Sigmoid colon (tissue), 7 donors: ENCODE data around the gene GALK1. TPM values are rescaled to one million over a fixed set of nuclear protein-coding genes. Genes with fewer than 3 reads are reported as not detected.

Experiments used
- DNase-seq: peaks from one replicate; pipeline ENCODE4 v3.0.0-alpha.2; 2019
- H3K27ac ChIP-seq, 4 donors: fragments of 200-600 bp; sonication (generic); one replicate each; pipeline ENCODE4 v1.5.1; 2016 to 2019; ENCODE audit warnings: mild to moderate bottlenecking in 1 of 4
- H3K27me3 ChIP-seq, 3 donors: fragments of 200-600 bp; sonication (generic); one replicate each; pipeline ENCODE4 v1.5.1; 2019; ENCODE audit warnings: mild to moderate bottlenecking in 1 of 3
- H3K36me3 ChIP-seq, 4 donors: fragments of 200-600 bp; sonication (generic); one replicate each; pipeline ENCODE4 v1.5.1; 2016 to 2019
- H3K4me1 ChIP-seq, 4 donors: fragments of 200-600 bp; sonication (generic); one replicate each; pipeline ENCODE4 v1.5.1; 2017 to 2019
- H3K4me3 ChIP-seq, 4 donors: fragments of 200-600 bp; sonication (generic); one replicate each; pipeline ENCODE4 v1.5.1; 2017 to 2019; ENCODE audit warnings: mild to moderate bottlenecking in 2 of 4, moderate library complexity in 1 of 4
- H3K9me3 ChIP-seq, 4 donors: fragments of 200-600 bp in 3 of 4; sonication (generic) in 3 of 4; one replicate each; pipeline versions ENCODE4 v1.5.1 to v1.6.1; 2013 to 2019
- EP300 ChIP-seq, 4 donors: sonication (generic); formaldehyde crosslinking; IDR thresholded peaks; one replicate each; pipeline ENCODE4 v1.6.1; 2017; ENCODE audit warnings: antibody characterized with exemption in 4 of 4
- POLR2A ChIP-seq, 2 donors: fragments of 450-650 bp; IDR thresholded peaks; one replicate each; pipeline ENCODE4 v1.6.1; 2016; ENCODE audit warnings: antibody characterized with exemption in 2 of 2, mild to moderate bottlenecking in 2 of 2, moderate library complexity in 2 of 2
- POLR2AphosphoS5 ChIP-seq, 4 donors: sonication (generic); formaldehyde crosslinking; IDR thresholded peaks; one replicate each; pipeline ENCODE4 v1.6.1; 2017; ENCODE audit warnings: antibody characterized with exemption in 4 of 4
- WGBS, 2 donors: extraction: QIAGEN DNeasy Blood & Tissue Kit; methylation state at CpG; one replicate each; pipeline ENCODE4 v1.1.7; 2013; 5-methylcytosine and 5-hydroxymethylcytosine counted together
- intact Hi-C: fragments of 100-400 bp; cut with DNase I; formaldehyde crosslinking; loops from one replicate; pipeline ENCODE4 v1.15.1; 2023
- polyA plus RNA-seq, 3 donors: library from polyadenylated mRNA; stranded (reverse); fragments of 200-250 nt; gene quantifications; one replicate each; pipeline ENCODE4 v1.2.3, GENCODE V29; 2013
- total RNA-seq, 4 donors: library from RNA; depleted of rRNA; stranded (reverse); fragments of >200 nt; gene quantifications; one replicate each; pipeline ENCODE4 v1.1.0, GENCODE V29; 2016
- TF ChIP-seq, protein P1 (sequence below), 4 experiments: fragments of 450-650 bp in 3 of 4; fragments of 200-600 bp in 1 of 4; IDR thresholded peaks; one replicate each; pipeline ENCODE4 v1.5.1; 2016 to 2019; ENCODE audit warnings: antibody characterized with exemption in 4 of 4, mild to moderate bottlenecking in 3 of 4, moderate library complexity in 2 of 4
- donor health status: healthy with polysubstance abuse.
- donor health status: Bipolar disorder and iron deficiency.
- donor health status: healthy.

Gene GALK1
- total and polyA plus RNA-seq, 7 donors: 14.3 to 28.2 (median 19.4) TPM

DNA sequence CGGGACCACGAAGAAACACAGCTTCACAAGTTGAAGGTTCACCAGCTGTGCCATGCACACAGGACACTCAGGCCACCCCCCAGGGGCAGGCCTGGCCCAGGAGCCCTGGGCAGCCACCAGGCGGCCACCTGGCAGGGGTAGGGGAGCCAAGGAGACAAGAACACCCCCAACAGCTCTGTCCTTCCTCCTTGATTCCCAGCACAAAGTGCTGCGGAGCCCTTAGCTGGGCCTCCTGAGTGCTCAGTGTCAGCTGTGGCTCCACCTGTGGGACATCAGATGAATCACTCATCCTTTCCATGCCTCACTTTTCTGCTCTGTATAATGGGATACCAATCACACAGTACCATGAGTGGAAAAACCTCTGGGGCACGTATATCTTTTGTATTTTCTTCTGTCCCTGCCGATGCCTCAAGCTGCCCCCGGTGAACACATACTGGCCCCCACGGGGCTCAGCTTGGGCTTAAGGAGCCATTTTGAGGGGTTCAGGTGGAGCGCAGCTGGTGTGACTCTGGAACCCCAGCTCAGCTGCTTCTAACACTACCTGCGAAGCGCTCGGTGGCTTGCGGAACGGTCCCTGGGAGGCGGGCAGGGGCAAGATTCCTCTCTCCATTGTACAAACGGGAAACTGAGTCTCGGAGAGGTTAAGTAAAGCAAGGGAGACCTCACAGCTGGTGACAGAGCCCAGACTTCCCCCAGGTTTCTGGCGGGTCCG lies 12.0 kb downstream of the GALK1 start:
- H3K27me3 ChIP-seq: no peaks in the 10 kb centered on the region
- no peaks in the 10 kb centered on the region for H3K9me3 ChIP-seq
- TF ChIP-seq POLR2A (IDR thresholded peaks at IDR 0.05): no peak
- TF ChIP-seq EP300 (IDR thresholded peaks at IDR 0.05): no peak
- no peak for TF ChIP-seq POLR2AphosphoS5 (IDR thresholded peaks at IDR 0.05)
- TF ChIP-seq, protein P1, sequence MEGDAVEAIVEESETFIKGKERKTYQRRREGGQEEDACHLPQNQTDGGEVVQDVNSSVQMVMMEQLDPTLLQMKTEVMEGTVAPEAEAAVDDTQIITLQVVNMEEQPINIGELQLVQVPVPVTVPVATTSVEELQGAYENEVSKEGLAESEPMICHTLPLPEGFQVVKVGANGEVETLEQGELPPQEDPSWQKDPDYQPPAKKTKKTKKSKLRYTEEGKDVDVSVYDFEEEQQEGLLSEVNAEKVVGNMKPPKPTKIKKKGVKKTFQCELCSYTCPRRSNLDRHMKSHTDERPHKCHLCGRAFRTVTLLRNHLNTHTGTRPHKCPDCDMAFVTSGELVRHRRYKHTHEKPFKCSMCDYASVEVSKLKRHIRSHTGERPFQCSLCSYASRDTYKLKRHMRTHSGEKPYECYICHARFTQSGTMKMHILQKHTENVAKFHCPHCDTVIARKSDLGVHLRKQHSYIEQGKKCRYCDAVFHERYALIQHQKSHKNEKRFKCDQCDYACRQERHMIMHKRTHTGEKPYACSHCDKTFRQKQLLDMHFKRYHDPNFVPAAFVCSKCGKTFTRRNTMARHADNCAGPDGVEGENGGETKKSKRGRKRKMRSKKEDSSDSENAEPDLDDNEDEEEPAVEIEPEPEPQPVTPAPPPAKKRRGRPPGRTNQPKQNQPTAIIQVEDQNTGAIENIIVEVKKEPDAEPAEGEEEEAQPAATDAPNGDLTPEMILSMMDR (IDR thresholded peaks at IDR 0.05): no peak
- peak overlapping the region; percentile 37 to 57 (median 50) for H3K4me3 ChIP-seq
- peak overlapping the region in 3 of 4 donors; percentile 71 to 77 (median 75) for H3K27ac ChIP-seq
- no peak for DNase-seq
- WGBS, 2 donors: 74 to 84% methylated on average over 19 of the region's 19 CpGs
- H3K36me3 ChIP-seq: peaks cover 0 to 25% (median 4%) of the 10 kb centered on the region in 4 donors
- peaks cover 0 to 32% (median 22%) of the 10 kb centered on the region in 4 donors for H3K4me1 ChIP-seq
- intact Hi-C loops: no loop called here

GRCh38 chr17:75752405-75752709 lies 12.6 kb downstream of the GALK1 start:
- no peak overlapping the region for H3K4me3 ChIP-seq
- H3K36me3 ChIP-seq: peaks cover 0 to 19% (median 1%) of the 10 kb centered on the region in 4 donors
- H3K4me1 ChIP-seq: peaks cover 0 to 37% (median 24%) of the 10 kb centered on the region in 4 donors
- no peak for DNase-seq
- no peaks in the 10 kb centered on the region for H3K9me3 ChIP-seq
- H3K27me3 ChIP-seq: no peaks in the 10 kb centered on the region
- WGBS, 2 donors: 94 to 95% methylated on average over 10 of the region's 10 CpGs
- intact Hi-C loops: no loop called here
- TF ChIP-seq POLR2A (IDR thresholded peaks at IDR 0.05) (no peak), POLR2AphosphoS5 (IDR thresholded peaks at IDR 0.05) (no peak), EP300 (IDR thresholded peaks at IDR 0.05) (no peak)
- TF ChIP-seq, protein P1 (IDR thresholded peaks at IDR 0.05): no peak
- no peak overlapping the region for H3K27ac ChIP-seq

DNA sequence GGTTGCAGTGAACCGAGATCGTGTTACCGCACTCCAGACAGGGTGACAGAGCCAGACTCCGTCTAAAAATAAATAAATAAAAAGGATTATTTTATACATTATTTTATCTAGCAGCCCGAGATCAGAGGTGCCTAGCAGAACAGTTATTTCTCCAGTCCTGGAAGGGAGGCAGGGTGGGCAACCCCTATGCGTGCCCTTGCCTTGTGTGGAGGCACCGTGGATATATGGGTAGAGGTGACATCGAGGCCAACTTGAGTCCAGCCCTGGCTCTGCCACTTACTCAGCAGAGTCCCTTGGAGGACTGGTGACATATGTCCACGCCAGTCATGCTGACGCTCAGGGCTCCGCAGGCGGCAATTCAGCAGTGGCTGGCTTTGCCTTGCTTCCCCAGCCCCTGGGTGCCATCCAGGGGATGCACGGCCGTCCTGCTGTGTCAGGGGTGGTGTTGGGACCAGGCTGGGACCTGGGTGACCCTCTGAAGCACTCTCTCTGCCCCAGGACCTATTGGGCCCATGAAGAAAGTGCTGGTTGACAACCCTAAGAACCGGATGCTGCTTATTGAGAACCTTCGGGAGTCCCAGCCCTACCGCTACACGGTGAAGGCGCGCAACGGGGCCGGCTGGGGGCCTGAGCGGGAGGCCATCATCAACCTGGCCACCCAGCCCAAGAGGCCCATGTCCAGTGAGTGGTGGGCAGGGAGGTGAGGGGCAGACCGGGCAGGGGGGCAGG lies 13.2 kb downstream of the GALK1 start:
- intact Hi-C loops: no loop called here
- TF ChIP-seq POLR2AphosphoS5 (IDR thresholded peaks at IDR 0.05) (no peak), EP300 (IDR thresholded peaks at IDR 0.05) (no peak)
- TF ChIP-seq, protein P1 (IDR thresholded peaks at IDR 0.05): no peak
- H3K36me3 ChIP-seq: peaks cover 0 to 13% (median 1%) of the 10 kb centered on the region in 4 donors

GRCh38 chr17:75750661-75751423 lies 14.2 kb downstream of the GALK1 start:
- TF ChIP-seq EP300 (IDR thresholded peaks at IDR 0.05) (no peak), POLR2A (IDR thresholded peaks at IDR 0.05) (no peak)
- TF ChIP-seq, protein P1 (IDR thresholded peaks at IDR 0.05): no peak
- no peak overlapping the region for H3K4me3 ChIP-seq
- intact Hi-C loops: no loop called here
- no peak for DNase-seq
- WGBS, 2 donors: 88 to 89% methylated on average over 23 of the region's 23 CpGs
- no peaks in the 10 kb centered on the region for H3K9me3 ChIP-seq
- peaks cover 0 to 37% (median 24%) of the 10 kb centered on the region in 4 donors for H3K4me1 ChIP-seq
- no peaks in the 10 kb centered on the region for H3K27me3 ChIP-seq
- H3K36me3 ChIP-seq: peaks cover 0 to 3% (median 0%) of the 10 kb centered on the region in 4 donors
- no peak overlapping the region for H3K27ac ChIP-seq

More for the DNA sequence above, 13.2 kb downstream of the GALK1 start:
- DNase-seq: no peak
- peaks cover 0 to 37% (median 24%) of the 10 kb centered on the region in 4 donors for H3K4me1 ChIP-seq
- H3K27ac ChIP-seq: no peak overlapping the region
- no peaks in the 10 kb centered on the region for H3K9me3 ChIP-seq
- H3K4me3 ChIP-seq: no peak overlapping the region
- H3K27me3 ChIP-seq: no peaks in the 10 kb centered on the region
- WGBS, 2 donors: 85 to 86% methylated on average over 24 of the region's 24 CpGs
